Hippocampal formation (tissue), 2 donors: ENCODE measurements around the gene RDX.
A peak's percentile ranks its signal among the peaks of the same experiment; 100 is the strongest.

Experiments
- DNase-seq, 2 donors: peaks; one replicate each; lab custom pipeline; 2025; lab: John Stamatoyannopoulos, UW

RDX gene

GRCh38 chr11:110172468-110173065 lies 123.8 kb downstream of the RDX start:
- no peak for DNase-seq

- no peak for DNase-seq
Observed at GRCh38 chr11:110169738-110170137, 126.7 kb downstream of the RDX start.

- DNase-seq = no peak
Observed at GRCh38 chr11:110168033-110168803, 128.2 kb downstream of the RDX start.

- no peak for DNase-seq
Observed at GRCh38 chr11:110165039-110165925, 131.1 kb downstream of the RDX start.

GRCh38 chr11:110162216-110162615 lies 134.2 kb downstream of the RDX start:
- no peak for DNase-seq

- no peak for DNase-seq
Observed at GRCh38 chr11:110161061-110161460, 135.4 kb downstream of the RDX start.

GRCh38 chr11:110160437-110160836 lies 136.0 kb downstream of the RDX start:
- DNase-seq = no peak

- DNase-seq = no peak
Observed at GRCh38 chr11:110160016-110160415, 136.4 kb downstream of the RDX start.

- DNase-seq = no peak
Observed at GRCh38 chr11:110159476-110159875, 136.9 kb downstream of the RDX start.

- DNase-seq = no peak
Observed at GRCh38 chr11:110158317-110159200, 137.9 kb downstream of the RDX start.

GRCh38 chr11:110156503-110156902 lies 139.9 kb downstream of the RDX start:
- no peak for DNase-seq

GRCh38 chr11:110153474-110153873 lies 142.9 kb downstream of the RDX start:
- DNase-seq = no peak

GRCh38 chr11:110152199-110152598 lies 144.2 kb downstream of the RDX start:
- no peak for DNase-seq

- DNase-seq = peak in 1 of 2 donors; percentile 20
Observed at GRCh38 chr11:110148775-110149744, 147.4 kb downstream of the RDX start.

- DNase-seq = no peak
Observed at GRCh38 chr11:110147962-110148709, 148.3 kb downstream of the RDX start.

GRCh38 chr11:110141812-110142211 lies 154.6 kb downstream of the RDX start:
- DNase-seq = no peak

- DNase-seq = peak in 1 of 2 donors; percentile 26
Observed at GRCh38 chr11:110134110-110134509, 162.3 kb downstream of the RDX start.

- DNase-seq = no peak
Observed at GRCh38 chr11:110133160-110133559, 163.3 kb downstream of the RDX start.

- DNase-seq = no peak
Observed at GRCh38 chr11:110131386-110132123, 164.9 kb downstream of the RDX start.
